Activated T-cell treated with anti-CD3 and anti-CD28 coated beads, Interleukin-2, amount 50 U/mL, for 4 hours (primary cell): Measurements from ENCODE around the gene HSPB6. TPM values are rescaled to one million over a fixed set of nuclear protein-coding genes. Genes with fewer than 3 reads are reported as not detected.
A peak's percentile ranks its signal among the peaks of the same experiment; 100 is the strongest.

Experiments used
- ATAC-seq, 2 donors: fragments of 200-7000 bp; cut with Tn5 transposase; one replicate each; pipeline ENCODE4 v1.10.0; 2021
- DNase-seq: peaks from one replicate; pipeline ENCODE4 v3.0.0-alpha.2; 2020
- H3K27me3 Mint-ChIP-seq: one replicate; pipeline ENCODE4 v1.8.0; 2021; ENCODE audit warnings: low read depth, mixed read lengths
- H3K36me3 Mint-ChIP-seq: one replicate; pipeline ENCODE4 v1.8.0; 2022; ENCODE audit warnings: mixed read lengths; ENCODE audit not compliant: insufficient read depth
- H3K4me1 Mint-ChIP-seq: one replicate; pipeline ENCODE4 v1.8.0; 2021; ENCODE audit warnings: low read depth, mixed read lengths
- H3K4me3 Mint-ChIP-seq: one replicate; pipeline ENCODE4 v1.8.0; 2021; ENCODE audit warnings: mild to moderate bottlenecking, moderate library complexity, mixed read lengths
- H3K9me3 Mint-ChIP-seq: one replicate; pipeline ENCODE4 v1.8.0; 2021; ENCODE audit warnings: mixed read lengths
- total RNA-seq, 3 donors: library from RNA; stranded (reverse); gene quantifications; one replicate each; pipeline ENCODE4 v1.2.1, GENCODE V29; 2021

Gene HSPB6
- total RNA-seq, 3 donors from 2014 or later = 0.22 to 0.46 (median 0.37) TPM

DNA sequence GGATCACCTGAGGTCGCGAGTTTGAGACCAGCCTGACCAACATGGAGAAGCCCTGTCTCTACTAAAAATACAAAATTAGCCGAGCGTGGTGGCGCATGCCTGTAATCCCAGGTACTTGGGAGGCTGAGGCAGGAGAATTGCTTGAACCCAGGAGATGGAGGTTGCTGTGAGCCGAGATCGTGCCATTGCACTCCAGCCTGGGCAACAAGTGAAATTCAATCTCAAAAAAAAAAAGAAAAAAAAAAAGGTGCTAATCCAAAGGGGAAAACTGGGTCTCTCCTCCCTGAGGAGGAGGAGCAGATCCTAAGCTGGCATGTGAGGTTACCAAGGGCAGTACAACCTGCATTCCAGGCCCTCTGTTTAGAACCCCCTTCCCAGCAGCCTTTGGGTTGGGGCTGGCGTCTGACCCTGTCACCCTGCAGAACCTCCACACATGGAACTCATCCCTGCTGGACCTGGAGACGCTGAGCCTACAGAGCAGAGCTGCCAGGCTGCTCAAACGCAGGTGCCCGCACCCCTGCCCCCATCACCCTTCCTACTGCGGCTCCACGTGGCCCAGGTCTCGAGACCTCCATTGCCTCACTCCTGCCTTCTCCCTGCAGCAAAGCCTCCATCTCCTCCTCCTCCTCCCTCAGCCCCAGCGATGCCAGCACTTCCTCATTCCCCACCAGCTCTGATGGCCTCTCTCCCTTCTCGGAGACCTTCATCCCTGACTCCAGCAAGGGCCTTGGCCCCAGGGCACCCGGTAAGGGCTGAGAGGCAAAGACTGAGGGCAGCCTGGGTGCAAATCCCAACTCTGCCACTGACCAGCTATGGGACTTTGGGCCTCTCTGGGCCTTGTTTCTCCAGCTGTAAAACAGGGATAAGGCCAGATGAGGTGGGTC is 7.8 kb upstream of the HSPB6 start:
- Mint-ChIP-seq H3K4me3 (no peak overlapping the region), H3K36me3 (peaks cover 16% of the 10 kb centered on the region), H3K4me1 (no peaks in the 10 kb centered on the region), H3K27me3 (no peaks in the 10 kb centered on the region), H3K9me3 (no peaks in the 10 kb centered on the region)
- DNase-seq (no peak), ATAC-seq (no peak)

DNA sequence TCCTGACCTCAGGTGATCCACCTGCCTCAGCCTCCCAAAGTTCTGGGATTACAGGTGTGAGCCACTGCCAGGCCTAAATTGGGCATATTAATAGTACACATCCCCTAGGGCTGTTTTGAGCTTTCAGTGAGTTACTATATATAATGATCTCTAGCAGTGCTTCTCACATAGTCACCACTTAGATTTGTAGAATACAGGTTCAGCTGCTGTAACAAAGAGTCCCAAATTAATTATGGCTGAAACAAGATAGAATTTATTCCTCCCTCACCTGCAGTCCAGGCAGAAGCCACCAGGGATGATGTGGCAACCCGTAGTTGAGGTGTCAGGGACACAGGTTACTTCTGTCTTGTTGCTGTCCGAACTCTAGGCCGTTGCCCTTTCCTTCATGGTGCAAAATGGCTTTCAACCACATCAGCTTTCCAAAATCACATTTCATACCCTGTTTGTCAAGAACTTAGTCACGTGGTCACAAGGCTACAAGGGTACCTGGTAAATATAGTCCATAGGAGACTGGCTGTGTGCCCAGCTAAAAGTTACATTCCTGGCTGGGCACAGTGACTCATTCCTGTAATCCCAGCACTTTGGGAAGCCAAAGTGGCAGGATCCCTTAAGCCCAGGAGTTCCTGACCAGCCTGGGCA is 4.0 kb upstream of the HSPB6 start:
- DNase-seq (no peak), ATAC-seq (no peak)
- Mint-ChIP-seq H3K4me3 (no peak overlapping the region), H3K36me3 (peaks cover 10% of the 10 kb centered on the region), H3K4me1 (peaks cover 25% of the 10 kb centered on the region), H3K27me3 (peaks cover 5% of the 10 kb centered on the region), H3K9me3 (no peaks in the 10 kb centered on the region)

DNA sequence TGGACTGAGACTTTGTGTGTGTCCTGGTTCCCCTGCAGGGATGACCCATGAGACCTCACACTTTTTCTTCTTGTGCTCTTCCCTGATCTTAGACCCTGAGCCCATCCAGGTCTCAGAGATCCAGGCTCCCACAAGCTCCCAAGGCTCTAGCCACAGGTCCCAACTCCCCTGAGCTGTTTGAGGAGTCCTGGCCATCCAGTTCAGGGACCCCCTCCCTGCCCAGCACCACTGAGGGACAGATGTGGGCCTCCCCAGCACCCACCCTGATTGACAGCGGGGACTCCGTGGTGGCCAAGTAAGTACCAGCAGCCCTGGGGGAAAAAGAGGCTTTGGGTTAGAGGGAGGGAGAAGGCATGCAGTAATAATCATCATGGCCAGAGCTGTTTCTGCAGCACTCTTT is 2.9 kb upstream of the HSPB6 start:
- ATAC-seq (no peak), DNase-seq (no peak)
- peaks cover 5% of the 10 kb centered on the region for H3K27me3 Mint-ChIP-seq
- H3K4me1 Mint-ChIP-seq = peaks cover 29% of the 10 kb centered on the region
- H3K36me3 Mint-ChIP-seq = peaks cover 8% of the 10 kb centered on the region
- peak overlapping the region; percentile 59 for H3K4me3 Mint-ChIP-seq
- H3K9me3 Mint-ChIP-seq = no peaks in the 10 kb centered on the region

DNA sequence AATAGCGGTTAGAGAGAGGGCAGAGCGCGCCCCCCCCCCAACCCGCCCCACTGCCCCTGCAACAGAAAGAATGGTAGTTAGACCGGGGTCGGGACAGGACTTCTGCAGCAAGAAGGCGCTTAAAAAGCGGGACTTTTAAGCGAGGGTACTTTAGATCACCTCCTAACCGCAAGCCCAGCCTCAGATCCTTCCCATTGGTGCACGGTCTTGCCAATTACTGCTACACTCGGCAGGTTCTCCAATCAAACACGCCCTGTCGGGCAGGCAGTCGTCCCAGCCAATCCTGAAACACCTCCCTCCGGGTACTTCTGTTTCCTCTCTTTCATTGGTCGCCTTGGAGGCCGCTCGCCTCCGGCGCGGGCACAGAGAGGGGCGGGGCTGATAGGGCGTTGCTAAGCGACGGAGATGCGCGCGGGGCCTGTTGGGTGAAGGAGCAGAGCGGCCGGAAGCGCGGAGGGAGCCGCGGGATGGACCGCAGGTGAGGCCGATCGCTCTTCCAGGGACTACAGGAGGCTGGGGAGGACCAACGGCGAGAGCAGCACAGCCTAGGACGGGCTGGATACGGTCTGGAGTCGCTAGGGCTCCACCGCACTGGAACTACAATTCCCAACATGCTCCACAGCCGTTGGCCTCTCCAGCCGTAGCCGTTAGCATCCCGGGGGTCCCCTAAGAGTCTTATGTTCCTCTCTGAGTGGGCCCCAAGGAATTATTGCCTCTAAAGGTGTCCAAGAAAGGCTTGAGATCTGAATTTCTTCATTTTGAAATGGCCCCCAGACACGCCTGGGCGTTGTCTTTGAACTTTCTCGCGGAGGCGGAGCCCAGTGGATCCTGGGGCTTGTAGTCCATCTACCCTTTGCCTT is 1.1 kb upstream of the HSPB6 start, which contains the start of gene PROSER3:
TSS of gene PROSER3 (plus strand) at position 428 of the 860 bp plus-strand sequence. CDS start at position 468, 40 bp downstream.
- DNase-seq = peak; percentile 95
- Mint-ChIP-seq H3K4me1 (peaks cover 29% of the 10 kb centered on the region), H3K27me3 (peaks cover 5% of the 10 kb centered on the region), H3K36me3 (peaks cover 10% of the 10 kb centered on the region), H3K9me3 (no peaks in the 10 kb centered on the region), H3K4me3 (peak within 1 kb of the TSS; percentile 95)
- ATAC-seq = peak; percentile 98

DNA sequence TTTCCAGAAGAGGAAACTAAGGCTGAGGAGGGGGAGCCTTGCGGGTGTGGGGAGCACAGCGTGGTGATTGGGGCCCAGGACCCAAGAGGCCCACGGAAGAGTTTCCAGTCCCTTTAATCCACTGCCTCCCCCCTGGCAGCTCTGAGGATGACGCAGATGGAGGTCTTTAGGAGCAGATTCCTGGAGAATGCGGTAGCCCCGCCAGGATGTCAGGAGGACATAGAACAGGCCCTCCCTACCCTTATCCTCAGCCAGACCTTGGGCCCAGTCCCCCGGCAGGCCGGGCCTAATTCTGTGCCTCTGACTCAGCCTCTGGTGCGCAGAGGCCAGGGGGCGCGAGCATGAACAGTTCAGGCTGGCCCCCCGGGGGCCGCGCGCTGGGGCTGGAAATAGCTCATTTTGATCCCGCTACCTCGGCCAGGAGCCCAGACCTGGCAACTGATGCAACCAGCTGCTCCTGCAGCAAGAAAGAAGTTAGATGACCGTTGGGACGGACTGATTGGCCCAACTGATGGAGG is 461 bp upstream of the HSPB6 start:
- peaks cover 29% of the 10 kb centered on the region for H3K4me1 Mint-ChIP-seq
- peaks cover 10% of the 10 kb centered on the region for H3K36me3 Mint-ChIP-seq
- peak overlapping the region; percentile 95 for H3K4me3 Mint-ChIP-seq
- ATAC-seq (peak in 1 of 2 donors; percentile 6), DNase-seq (no peak)
- peaks cover 5% of the 10 kb centered on the region for H3K27me3 Mint-ChIP-seq
- H3K9me3 Mint-ChIP-seq = no peaks in the 10 kb centered on the region

DNA sequence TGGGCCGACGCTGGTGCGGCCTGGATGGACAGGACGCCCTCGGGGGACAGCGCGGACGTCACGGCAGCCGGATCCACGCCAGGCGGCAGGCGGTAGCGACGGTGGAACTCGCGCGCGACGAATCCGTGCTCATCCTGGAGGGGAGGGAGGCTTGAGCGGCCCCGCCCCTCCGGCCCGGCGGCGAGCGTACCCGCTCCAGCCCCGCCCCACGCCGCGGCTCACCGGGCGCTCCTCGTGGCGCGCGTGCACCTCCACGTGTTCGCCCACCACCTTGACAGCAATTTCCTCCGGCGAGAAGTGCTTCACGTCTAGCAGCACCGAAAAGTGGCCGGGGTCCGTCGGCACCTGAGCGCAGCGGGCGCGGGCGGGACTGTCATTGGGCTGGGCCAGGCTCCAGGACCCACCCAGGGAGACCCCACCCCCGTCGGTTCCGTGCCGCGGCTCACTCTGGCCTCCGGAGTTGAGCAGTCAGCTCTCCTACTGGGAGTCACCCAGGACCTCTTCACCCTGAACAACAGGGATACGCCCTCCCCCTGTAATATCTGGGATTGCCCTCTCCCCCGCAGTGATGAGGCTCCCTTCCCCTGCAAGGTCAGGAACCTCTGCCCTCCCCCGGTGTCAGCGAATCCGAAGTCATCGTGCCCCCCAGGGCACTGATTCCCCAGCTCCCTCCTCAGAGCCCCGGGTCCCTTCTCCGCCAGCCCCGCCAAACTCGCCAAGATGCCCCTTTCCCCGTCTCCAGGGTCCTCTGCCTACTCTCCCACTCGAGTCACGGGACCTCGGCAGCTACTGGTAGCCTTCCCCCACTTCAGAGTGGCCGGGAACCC is 1.1 kb downstream of the HSPB6 start:
- H3K27me3 Mint-ChIP-seq = peaks cover 5% of the 10 kb centered on the region
- H3K36me3 Mint-ChIP-seq = peaks cover 2% of the 10 kb centered on the region
- no peaks in the 10 kb centered on the region for H3K9me3 Mint-ChIP-seq
- DNase-seq (peak; percentile 64), ATAC-seq (no peak)
- peaks cover 29% of the 10 kb centered on the region for H3K4me1 Mint-ChIP-seq
- H3K4me3 Mint-ChIP-seq = peak overlapping the region; percentile 37

DNA sequence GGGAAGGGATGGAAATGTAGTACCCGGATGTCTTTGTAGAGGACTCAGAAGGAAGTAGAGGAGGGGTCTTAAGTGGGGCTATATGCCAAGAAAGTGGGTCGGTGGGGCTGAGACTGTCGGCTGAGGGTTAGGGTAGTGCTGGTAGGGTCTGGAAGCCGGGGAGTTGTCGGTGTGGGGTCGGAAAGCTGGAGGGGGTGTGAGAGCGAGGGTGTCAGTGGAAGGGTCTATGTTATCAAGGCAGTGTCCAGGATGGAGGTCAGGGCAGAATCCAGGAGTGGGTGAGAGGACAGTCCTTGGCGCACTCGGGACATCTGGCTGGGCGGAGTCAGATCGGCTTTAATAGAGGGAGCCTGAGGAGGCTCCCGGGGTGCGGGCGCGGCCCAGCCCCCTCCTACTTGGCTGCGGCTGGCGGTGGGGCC is 1.7 kb downstream of the HSPB6 start:
- no peak for DNase-seq
- Mint-ChIP-seq H3K36me3 (peaks cover 2% of the 10 kb centered on the region), H3K27me3 (peaks cover 5% of the 10 kb centered on the region), H3K9me3 (no peaks in the 10 kb centered on the region), H3K4me1 (peaks cover 29% of the 10 kb centered on the region), H3K4me3 (peak overlapping the region; percentile 24)
- ATAC-seq = no peak

DNA sequence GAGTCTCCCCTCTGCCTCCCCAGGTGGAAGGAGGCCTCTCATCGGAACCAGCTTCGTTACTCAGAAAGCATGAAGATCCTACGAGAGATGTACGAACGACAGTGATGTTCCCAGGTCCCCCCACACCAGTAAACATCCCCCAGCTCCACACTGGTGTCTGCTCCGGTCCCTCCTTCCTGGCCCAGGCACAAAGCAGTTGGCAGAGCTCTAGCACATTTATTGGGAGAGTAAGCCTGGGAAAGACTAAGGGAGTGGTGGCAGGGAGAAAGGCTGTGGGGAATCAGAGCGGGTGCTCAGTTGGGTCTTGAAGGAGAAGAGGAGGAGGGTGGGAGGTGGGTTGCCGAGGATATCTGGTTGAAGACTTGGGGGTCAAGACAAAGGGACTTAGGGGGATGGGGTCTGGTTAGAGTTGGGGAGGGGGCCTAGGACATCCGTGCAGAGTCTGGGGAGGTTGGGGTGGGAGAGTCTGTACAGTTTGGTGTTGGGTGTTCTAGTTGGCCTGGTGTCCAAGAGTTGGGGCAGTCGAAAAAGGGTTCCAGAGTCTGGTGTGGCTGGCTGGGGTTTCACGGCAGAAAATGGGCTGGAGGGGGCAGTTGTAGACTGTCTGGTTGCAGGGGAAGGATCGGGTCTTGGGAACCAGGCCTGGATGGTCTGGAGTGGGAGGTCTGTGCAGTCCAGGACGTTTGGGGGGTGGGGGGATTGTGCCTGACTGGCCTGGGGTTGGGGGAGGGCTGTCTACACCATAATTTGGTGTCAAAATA is 2.3 kb downstream of the HSPB6 start:
- peaks cover 2% of the 10 kb centered on the region for H3K36me3 Mint-ChIP-seq
- ATAC-seq = no peak
- no peak overlapping the region for H3K4me3 Mint-ChIP-seq
- no peak for DNase-seq
- no peaks in the 10 kb centered on the region for H3K9me3 Mint-ChIP-seq
- H3K4me1 Mint-ChIP-seq = peaks cover 31% of the 10 kb centered on the region
- peaks cover 5% of the 10 kb centered on the region for H3K27me3 Mint-ChIP-seq

DNA sequence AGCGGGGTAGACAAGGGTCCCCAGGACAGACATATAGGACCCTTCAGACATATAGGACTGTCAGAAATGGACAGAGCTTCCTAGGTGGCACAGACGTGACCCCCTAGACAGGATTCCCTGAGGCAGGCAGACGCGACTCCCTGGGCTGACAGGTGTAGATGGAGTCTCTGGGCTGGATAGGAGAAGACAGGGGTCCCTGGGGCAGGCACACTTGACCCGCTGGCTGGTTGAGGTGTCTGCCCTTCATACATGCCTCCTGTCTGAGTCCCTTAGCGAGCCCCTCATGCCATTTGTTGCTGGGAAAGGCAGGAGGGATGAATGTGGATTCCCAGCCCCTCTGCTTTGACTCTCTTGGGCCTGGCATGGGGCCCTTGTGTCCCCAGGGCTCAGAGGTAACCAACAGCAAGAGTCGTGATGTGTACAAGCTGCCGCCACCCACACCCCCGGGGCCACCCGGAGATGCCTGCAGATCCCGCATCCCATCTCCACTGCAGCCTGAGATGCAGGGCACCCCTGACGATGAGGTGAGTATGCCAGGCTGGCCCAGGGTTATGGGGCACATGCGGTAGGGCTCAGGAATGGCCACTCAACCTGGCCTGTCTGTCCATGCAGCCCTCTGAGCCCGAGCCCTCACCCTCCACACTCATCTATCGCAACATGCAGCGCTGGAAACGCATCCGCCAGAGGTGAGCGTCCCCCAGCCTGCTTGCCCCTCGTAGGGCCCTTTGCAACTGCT is 3.0 kb downstream of the HSPB6 start:
- no peak overlapping the region for H3K4me3 Mint-ChIP-seq
- H3K36me3 Mint-ChIP-seq = peaks cover 2% of the 10 kb centered on the region
- no peaks in the 10 kb centered on the region for H3K9me3 Mint-ChIP-seq
- DNase-seq = no peak
- peaks cover 30% of the 10 kb centered on the region for H3K4me1 Mint-ChIP-seq
- peaks cover 5% of the 10 kb centered on the region for H3K27me3 Mint-ChIP-seq
- no peak for ATAC-seq

DNA sequence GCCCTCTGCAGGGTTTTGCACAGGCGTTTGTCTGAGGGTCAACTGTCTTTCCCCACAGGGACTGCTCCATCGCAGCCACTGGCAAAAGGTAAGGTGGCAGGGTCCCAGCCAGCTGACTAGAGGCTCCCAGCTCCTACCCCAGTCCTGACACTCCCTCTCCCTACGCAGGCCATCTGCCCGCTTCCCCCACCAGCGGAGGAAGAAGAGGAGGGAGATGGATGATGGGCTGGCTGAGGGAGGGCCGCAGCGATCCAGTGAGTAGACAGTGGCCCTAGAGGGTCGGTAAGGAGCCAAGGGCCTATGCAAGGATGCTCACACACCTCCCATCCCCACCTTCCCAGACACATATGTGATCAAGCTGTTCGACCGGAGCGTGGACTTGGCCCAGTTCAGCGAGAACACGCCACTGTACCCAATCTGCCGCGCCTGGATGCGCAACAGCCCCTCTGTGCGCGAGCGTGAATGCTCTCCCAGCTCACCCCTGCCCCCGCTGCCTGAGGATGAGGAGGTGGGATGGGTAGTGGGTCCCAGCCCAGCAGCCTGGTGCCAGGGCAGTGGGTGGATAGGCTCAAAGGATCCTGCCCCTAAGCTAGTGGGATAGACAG is 4.0 kb downstream of the HSPB6 start:
- no peak overlapping the region for H3K4me3 Mint-ChIP-seq
- H3K4me1 Mint-ChIP-seq = peaks cover 34% of the 10 kb centered on the region
- no peaks in the 10 kb centered on the region for H3K9me3 Mint-ChIP-seq
- H3K27me3 Mint-ChIP-seq = peaks cover 5% of the 10 kb centered on the region
- H3K36me3 Mint-ChIP-seq = peaks cover 3% of the 10 kb centered on the region
- DNase-seq (no peak), ATAC-seq (no peak)

DNA sequence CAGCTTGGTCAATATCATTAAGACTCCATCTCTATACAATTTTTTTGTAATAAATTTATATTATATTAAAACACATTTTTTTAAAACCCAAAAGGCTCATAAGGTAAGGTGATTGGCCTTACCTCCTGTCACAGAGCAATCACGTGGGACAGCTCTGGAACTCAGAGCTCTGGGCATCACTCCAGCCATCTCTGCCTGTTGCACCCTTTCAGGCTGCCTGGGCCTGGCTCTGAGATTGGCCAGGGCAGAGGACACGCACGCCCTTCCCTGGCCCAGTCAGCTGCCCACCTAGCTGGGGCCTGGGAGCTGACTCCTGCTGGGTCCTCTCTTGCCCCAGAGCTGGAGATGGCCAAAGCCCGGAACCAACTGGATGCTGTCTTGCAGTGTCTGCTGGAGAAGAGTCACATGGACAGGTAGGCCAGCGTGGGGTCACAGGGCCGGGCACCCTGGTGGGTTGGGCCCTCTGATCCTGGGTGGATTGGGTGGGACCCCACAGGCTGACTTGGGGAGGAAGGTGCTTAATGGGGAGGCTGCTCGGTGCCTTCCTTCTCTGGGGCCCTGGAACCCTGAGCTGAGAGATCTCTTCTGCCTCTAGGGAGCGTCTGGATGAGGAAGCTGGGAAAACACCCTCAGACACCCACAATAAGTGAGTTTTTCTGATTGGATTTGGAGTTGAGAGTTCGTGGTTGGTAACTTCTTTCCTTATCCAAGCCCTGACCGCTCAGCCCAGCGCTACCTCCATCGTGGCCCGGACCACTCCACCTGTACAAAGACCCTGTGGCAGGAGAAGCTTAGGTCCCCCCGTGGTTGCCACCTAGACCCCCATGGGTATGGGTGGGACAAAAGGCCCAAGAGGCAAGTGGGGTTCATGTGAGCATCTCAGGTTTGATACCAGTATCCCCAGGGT is 4.7 kb downstream of the HSPB6 start:
- DNase-seq = no peak
- H3K4me3 Mint-ChIP-seq = no peak overlapping the region
- no peak for ATAC-seq

More for the DNA sequence above, 4.7 kb downstream of the HSPB6 start:
- Mint-ChIP-seq H3K36me3 (peaks cover 4% of the 10 kb centered on the region), H3K27me3 (peaks cover 5% of the 10 kb centered on the region), H3K4me1 (peaks cover 30% of the 10 kb centered on the region), H3K9me3 (no peaks in the 10 kb centered on the region)
